NCI-H146 (cell line): ENCODE results near the gene ATP10A.

Source experiments
- DNase-seq: peaks from one replicate; lab custom pipeline; 2025; lab: John Stamatoyannopoulos, UW

The ATP10A gene

DNA sequence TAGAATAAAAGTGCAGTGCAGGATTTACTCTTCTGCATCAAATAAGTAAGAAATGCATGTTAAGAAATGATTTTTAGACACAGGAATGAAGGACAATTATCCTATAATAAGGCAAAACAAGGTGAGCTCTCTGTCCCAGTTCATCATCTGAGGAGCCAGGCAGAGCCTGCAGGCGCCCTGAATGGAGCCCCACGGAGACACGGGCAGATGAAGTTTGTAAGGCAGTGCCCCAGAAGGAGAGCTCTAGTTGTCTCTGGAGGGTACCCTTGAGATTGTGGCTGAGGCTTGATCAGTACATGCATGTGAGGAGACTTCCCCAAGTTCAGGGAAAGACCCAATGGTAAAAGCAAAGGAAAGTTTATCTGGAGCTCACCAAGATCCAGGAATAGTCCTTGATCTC lies 50.3 kb downstream of the ATP10A start:
- DNase-seq: no peak

DNA sequence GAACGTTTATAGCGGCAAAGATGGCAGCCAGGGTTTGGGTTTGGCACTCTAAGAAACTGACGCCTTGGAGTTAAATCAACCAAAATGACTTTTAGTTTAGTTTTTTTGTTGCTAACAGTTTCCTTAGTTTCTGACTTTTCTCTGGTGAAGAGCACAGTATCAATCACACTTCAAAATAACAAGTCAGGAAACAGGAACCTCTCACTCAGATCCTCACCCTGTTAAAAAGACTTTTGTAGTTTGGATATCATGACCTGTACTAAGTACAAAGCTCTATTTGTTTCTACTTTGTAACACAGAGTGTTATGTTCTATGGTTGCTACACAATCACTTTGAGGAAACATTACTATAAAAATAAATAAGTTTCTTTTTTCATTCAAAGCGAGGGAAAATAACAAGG lies 51.1 kb downstream of the ATP10A start:
- DNase-seq: no peak

DNA sequence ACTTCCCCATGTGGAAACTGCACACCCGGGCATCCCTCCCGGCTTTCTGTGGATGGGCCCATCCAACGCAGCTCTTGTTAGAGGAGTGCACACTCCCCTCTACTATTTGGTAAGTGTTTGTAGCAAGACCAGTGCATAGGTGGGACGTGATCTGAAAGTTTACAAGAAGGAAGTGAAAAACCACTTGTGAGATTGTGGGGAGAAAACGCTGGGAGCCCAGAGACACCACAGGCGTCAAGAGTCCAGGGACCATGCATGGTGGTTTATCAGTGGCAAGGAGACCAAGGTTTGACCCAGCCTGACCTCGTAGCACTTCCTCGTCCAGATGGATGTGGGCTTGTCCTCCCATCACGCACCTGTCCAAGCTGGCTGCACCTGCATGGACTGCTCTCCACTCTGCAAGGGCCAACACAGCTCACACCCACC lies 51.6 kb downstream of the ATP10A start:
- DNase-seq: no peak

DNA sequence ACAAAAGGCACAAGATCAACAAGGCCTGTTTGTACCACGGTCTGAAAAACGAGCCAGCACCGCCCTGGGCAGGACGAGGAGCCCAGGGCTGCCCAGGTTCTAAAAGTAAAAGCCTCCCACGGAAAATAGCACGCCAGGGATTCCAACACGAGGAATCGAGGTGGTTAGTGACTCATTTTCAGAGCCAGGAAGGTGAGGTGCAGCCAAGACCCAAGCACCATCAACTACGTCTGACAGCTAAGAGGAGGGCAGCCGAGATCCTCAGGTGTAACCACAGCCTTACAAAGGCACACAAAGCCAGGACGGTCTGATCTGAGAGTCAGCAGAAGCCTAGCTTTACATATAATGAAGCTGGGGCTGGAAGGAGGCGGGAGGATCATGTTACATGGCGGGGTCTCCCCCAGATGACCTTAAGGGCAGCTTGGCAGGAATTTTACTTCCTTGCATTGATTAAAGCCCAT lies 52.5 kb downstream of the ATP10A start:
- DNase-seq: no peak

DNA sequence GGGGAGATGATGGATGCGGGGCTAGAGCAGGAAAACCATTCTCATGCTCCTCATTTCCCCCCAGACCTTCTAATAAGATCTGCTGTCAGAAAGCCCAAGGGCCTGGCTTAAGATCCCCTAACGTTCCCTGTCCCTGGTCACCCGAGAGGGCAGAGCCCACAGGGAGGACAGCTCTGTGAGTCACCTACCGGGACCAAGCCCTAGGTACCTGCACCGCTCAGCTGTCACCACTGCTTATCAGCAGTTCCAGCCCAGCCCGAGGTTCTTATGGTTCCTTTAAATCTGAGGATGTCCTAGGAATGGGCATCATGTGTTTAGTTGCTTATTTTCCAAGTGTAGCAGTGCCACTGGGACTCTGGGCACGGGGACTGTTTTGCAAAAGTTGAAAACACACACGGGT lies 53.0 kb downstream of the ATP10A start:
- no peak for DNase-seq

DNA sequence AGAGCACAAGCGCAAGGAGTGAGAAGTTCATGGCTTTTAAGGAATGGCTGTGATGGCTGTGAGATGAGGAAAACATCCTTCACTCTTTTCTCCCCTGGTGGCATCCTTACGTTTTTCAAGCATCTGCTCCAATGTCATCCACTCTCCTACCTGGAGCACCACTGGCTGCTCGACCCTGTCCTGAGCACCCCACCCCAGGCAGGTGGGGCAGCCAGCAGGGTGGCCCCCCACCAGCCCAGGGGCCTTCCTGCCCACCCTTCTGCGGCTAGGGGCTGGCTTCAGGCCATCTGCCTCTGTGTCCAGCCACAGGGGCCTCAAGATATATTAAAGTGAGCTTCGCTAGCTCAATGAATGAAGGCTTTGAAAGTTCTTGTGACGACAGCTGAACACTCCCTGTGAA lies 56.1 kb downstream of the ATP10A start:
- no peak for DNase-seq

DNA sequence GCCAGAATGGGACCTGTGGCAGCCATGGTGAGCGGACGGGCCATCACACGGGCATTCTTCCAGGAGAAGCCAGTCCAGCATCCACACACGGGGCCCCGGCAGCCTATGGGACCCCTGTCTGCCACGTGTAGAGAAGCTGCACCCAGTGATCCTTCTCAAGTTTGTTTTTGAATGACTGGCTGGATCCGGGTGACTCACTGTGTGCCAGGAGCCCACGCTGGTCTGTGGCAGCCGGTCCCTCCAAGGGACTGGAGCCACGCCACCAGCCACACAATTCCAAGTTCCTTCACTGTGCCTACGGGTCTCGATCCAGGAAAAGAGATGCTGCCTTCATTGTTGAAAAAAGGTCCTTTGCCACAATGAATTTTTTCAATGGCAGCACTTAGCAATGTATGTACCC lies 58.1 kb downstream of the ATP10A start:
- no peak for DNase-seq

DNA sequence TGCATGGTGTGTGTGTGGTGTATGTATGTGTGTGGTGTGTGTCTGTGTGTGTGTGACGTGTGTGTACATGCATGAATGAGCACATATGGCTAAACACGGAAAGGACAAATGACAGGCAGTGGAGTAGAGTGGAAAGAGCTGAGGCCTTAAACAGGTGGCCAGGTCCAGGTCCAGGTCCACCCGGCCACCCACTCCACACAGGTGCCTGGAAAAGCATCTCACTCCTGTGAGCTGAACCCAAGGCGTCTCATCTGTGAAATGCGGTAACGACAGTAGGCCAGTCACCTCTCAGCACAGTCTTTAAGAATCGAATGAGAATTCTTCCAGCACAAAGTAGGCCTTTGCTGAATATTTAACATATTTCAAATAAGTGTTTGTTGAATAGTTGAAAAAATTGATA lies 58.7 kb downstream of the ATP10A start:
- no peak for DNase-seq

DNA sequence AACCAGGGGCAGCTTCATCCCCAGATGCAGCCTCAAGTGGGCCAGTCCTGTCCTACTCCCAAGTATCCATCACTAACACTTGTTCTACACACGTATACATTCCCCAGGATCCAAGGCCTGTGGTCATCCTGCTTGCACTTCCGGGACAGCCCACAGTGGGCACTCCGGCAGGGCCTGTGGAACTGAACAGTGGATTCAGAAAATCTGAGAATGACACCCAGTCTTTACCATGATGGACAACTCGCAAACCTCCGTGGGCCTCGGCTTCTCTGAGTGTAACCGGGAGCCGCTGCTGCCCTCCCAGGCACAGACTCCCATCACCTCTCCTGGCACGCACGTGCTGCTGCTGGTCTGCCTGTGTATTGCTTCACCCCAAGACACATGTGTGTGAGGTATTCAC lies 59.6 kb downstream of the ATP10A start:
- DNase-seq: no peak

DNA sequence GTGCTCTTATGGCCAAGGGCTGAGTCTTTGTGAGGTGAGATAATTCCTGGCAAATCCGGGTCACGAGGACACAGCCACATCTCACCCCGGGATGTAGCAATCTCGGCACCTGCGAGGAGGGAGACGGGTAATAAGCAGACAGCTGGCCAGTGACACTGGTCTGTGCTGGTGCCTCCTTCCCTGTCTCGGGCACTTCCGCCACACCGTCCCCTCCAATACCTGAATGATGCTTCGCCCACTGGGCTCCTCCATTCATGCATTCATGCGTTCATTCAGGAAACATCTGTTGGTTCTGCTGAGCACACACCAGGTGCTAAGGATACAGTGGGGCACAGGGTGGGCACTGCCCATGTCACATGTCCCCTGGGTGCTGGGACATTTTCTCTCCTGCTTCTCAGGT lies 60.1 kb downstream of the ATP10A start:
- DNase-seq: no peak

DNA sequence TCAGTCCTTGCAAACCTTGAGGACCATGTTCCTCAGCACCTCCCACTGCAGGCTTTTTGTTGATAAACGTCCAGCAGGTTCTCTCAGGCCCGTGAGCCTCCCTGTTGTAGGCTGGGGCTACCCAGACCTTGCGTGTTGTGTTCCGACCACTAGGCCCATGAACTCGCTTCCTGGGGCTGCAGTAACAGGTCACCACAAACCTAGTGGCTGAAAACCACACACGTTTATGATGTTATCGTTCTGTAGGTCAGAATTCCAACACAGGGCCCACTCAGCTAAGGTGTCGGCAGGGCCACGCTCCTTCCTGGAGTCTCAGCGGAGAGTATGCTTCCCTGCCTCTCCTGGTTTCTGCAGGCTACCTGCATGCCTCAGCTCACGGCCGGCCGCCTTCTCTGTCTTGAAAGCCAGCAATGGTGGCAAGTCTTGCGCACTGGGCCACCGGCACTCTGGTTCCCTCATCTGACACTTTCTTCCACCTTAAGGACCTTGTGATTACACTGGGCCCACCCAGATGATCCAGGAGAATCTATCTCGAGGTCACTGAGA lies 60.8 kb downstream of the ATP10A start:
- DNase-seq: no peak

DNA sequence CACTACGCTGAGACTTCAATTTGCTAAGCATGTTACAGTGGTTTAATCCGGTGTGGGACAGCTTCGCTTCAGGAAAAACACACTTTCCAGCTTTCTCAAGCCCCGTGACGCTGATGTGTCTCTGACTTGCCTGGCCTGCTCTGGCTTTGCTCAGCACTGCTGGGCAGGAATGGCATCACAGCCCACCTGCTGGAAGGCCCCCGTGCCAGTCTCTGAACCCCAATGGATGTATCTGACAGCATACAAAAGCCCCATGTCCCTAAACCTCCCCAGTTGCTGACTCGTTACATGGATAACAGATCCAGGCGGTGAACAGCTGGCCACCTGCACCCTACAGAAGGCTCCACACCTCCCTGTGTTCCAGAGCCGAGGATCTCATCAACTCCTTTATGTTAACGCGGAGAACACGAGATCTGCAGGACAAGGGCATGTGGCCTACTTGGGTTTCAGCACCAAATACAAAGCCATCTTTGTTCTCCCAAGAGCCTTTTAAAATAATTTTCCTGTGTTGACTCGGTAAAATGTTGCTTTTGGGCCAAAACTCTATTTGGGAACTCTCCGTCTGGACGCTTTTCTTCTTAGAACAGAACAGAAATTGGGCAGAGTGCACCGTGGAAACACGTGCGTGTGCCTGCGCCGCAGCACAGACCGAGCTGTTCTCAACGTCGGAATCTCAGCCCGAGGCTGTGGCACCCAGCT lies 61.4 kb downstream of the ATP10A start:
- DNase-seq: no peak

DNA sequence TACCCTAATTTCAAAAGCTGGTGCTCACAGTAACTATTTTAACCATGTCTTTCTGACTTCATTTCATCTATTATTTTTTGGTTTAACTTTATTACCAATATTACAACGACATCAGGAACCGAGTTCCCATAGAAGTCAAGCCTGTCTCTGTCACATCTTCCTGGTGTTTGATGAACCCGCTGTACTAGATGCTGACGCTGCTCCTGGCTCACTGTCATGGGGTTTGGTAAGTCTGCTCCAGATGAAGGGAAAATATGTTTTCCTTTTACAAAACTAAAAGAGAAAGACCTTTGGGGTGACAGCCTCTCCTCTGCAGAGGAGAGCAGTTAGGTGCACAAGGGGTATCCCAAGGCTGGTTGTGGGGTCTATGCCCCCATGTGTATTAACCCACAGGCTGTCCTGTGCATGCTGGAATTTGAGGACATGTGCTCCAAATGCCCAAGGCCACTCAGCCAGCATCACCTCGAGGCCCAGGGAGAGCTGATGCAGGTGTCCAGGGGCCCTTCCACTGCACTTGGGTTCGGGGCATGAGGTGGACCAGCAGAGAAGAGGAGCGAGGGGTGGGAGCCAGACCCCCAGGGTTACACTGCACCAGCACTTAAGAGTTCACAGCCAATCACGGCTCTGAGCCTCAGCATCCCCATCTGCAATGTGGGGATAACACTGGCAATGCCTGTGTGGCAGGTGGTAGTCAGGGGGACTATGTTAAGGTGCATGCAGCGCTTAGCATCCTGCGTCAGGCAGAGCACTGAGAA lies 62.2 kb downstream of the ATP10A start:
- no peak for DNase-seq

DNA sequence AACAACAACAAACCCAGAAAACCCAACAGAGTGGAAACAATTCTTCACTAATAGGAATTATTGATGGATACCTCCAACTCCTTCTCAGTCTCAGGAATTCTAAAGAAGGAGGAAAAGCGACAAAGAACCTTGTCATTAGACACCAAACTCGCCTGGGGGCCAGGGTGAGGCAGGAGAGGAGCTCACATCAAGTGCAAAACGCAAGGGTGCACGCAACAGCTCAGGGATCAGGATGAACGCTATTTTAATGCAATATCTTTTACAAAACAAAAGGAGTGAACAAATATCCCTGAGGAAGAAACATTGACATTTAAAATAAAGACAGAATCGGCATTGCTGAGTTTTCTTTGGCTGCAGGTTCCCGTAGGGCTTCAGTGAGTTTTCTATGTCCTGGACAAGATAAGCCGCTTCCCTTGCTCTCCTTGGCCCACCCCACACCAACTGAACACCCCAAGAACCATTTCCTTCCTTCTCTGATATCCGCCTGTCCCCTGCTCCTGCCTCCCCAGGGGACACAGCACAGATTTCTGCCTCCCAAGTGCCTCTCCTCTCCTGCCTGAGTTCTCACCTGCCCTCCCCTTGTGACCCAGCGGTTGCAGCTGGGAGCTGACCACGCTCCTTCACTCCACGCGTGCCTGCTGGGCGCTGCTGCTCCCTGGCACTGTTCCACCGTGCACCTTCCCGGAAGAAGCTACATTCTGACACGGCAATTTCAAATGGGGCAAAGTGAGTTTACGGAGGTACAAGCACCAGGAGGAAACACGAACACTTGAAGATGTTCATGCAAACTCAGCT lies 63.0 kb downstream of the ATP10A start:
- DNase-seq: no peak

DNA sequence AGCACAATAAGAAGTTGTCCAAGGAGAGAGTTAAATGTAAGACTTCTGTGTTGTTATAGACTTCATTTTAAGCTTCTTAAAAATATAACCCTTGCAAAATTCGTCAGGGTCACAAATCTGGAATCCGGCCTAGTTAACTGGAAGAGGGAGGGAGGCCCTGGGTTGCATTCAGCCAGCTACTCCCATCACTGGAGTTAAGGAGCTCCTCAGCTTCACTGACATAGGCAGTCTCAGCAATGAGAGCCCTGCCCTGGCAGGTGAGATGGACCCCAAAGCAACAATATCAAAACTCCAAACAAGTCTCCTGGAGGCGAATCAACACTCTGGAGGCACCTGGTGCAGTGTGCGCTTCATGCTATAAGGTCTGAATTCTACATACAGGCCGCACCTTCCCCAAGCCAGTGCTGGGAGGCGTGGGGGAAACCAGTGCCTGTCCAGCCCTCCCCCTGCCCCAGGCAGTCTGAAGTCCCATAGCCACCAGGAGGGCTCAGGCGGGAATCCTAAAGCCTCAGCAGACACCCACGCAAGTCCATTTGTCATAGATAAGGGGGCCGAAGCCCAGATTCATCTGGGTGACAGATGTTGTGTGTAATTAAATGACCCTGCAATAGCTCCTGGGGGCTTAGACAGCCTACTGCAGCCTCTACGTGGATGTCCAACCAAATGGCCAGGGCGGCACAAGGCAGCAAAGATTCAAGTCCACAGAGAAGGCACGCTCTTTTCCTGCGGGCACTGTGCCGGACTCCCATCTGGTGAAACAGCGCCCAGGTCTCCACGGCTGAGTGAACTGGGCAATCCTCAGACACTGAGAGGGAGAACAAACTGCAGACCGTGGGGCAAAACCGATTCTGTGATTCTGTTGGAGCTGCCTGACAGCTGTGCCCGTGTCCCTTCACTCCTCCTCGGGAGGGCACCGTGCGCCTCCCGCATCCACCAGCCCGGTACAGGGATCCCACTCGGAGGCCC lies 64.9 kb downstream of the ATP10A start:
- DNase-seq: no peak

DNA sequence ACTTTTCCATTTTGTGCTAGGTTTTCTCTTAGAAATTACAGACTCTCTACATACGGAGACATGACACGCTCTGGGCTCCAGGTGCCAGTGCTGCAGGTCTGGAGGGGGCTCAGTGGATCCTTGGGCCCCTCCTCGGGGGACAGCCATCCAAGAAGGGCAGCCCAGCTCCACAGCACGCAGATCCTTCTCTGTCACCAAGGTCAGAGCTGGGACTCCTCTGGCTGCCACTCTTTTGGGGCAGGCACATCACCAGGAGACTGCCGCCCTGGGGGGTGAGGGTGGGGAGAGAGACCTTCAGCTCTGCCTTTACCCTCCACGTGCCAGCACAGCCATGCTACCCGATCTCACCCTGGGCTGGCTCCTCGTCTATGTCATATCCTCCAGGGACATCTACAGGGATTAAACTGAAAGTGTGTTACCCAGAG lies 65.6 kb downstream of the ATP10A start:
- DNase-seq: no peak

DNA sequence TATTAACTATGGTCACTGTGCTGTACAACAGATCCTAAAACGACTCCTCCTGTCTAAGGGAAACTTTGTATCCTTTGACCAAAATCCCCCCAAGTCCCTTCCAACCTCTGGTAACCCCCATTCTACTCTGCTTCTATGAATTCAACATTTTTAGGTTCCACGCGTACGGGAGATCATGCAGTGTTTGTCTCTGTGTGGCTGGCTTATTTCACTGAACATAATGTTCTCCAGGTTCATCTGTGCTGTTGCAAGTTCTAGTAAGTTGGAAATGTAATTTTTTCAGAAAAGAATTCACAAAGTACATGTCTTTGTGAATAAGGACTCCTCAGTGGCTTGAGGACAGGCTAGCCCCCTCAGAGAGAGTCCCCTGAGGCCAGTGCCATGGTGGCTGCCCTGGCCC lies 66.1 kb downstream of the ATP10A start:
- DNase-seq: no peak

DNA sequence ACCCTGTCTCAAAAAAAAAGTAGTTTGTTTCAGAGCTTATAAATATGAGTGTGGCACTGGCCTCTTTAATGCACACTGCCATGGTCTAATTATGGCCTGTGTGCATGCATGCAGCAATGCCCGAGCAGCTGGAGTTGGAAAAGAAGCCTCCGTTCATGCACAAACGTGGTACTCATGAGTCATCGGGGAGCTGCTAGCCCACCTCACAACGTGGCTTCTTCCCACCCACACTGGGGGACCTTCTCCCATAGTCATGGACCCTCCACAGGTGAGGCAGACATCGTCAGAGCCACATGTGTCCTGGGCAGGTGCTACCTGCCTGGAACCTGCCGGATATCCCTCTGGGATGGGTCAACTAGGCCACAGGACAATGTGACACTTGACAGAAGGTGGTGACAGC lies 66.7 kb downstream of the ATP10A start:
- DNase-seq: no peak

DNA sequence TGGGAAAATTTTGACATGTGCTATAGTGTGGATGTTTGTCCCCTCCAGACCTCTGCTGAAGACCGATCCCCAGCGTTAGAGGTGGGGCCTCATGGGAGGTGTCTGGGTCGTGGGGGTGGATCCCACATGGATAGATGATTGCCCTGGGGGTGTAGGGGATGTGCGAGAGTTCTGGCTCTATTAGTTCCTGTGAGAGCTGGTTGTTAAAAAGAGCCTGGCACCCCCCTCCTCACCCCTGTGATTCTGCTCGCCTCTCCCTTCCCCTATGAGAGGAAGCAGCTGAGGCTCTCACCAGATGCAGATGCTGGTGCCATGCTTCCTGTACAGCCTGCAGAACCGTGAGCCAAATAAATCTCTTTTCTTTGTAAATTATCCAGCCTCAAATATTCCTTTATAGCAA lies 67.4 kb downstream of the ATP10A start:
- no peak for DNase-seq

DNA sequence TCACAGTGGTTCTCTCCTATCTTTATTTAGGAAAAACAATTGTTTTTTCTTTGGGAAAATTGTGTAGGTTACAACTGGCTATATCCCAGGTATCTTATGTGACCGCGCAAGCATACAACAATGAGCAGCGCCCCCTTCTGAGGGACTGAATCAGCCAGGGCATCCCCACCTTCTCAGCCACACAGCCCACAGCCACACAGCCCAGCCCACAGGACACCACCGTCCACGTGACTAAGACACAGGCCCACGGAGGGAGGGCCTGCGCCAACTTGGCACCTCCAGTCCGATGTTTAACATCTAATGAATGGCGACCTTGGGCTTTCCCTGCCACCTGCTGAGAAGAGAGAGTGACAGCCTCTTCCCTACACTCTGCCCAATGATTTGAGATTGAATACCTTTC lies 68.1 kb downstream of the ATP10A start:
- no peak for DNase-seq

DNA sequence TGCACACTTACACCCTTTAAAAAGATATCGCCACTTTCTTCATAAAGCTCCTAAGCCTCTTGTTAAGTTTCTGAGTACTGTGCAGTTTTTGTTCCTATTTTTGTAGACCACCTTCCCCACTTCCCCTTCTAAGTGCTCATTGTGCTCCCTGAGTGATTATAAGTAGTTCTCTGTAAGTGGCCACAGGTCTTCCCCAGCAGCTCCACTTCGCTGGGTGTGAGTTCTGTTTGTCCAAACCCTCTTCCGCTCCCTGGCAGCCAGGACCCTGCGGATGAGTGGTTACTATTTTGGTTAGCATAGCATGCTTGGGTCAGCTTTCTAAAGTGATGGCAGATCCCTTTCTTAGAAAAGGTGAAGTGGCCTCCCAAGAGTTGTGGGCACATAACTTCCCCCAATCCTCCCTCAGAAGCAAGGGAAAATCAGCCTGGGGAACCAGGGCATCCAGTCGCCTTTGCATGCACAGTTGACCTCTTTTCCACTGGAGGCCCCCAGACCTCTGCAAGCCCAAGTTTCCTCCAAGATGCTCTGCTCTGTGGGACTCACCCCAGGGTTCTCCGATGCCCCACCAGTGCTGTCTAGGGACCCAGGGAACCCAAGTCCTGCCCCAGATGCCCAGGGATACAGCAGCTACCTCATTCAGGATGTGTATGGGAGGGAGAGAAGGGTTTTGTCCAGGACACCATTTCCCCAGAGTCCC lies 69.6 kb downstream of the ATP10A start:
- DNase-seq: no peak
